Stimulated activated CD4-positive, alpha-beta T cell treated with anti-CD3 and anti-CD28 coated beads, TNF-alpha, amount 100 ng/mL, for 1 hour (primary cell): Measurements from ENCODE around the gene STIM2.

Experiments
- DNase-seq, 3 donors: peaks; one replicate each; pipeline ENCODE4 v3.0.0-alpha.2; 2020; ENCODE audit warnings: low read depth in 3 of 3, low spot score in 1 of 3

Gene STIM2

GRCh38 chr4:26837993-26838842, 22.4 kb upstream of the STIM2 start:
- no peak for DNase-seq

DNA sequence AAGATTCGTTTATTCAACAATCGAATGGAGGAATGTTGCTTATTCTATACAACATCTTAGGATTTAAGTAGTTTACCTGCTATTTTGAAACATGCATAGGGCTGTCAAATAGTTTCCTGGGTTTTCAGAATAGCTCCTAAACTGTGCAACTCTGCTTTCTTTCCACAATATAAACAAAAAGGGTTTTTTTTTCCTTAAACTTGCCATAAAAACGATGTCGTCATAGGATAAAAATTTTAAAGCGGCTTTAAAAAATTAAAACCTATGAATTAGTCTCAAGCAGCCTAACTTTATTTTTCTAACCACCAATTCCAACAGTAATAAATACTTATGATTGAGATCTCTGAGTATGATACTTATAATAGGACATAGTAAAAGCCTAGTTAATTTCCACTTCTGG, 21.6 kb upstream of the STIM2 start:
- no peak for DNase-seq

GRCh38 chr4:26839534-26839951, 21.1 kb upstream of the STIM2 start:
- DNase-seq, result no peak

- DNase-seq, result no peak
Measured at GRCh38 chr4:26840786-26841185, 19.9 kb upstream of the STIM2 start.

GRCh38 chr4:26842911-26843310, 17.7 kb upstream of the STIM2 start:
- DNase-seq, result no peak

DNA sequence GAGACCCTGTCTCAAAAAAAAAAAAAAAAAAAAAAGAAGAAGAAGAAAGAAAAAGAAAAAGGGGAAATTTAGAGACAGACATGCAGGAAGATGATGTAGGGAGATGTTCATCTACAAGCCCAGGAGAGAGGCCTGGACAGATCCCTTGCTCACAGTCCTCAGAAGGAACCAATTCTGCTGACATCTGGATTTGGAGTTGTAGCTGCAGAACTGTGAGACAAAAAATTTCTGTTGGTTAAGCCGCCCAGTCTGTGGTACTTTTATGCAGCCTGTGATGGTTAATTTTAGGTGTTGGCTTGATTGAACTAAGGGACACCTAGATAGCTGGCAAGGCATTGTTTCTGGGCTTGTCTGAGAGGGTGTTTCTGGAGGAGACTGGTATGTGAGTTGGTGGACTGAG, 10.1 kb upstream of the STIM2 start:
- no peak for DNase-seq

GRCh38 chr4:26851129-26851528, 9.5 kb upstream of the STIM2 start:
- no peak for DNase-seq

DNA sequence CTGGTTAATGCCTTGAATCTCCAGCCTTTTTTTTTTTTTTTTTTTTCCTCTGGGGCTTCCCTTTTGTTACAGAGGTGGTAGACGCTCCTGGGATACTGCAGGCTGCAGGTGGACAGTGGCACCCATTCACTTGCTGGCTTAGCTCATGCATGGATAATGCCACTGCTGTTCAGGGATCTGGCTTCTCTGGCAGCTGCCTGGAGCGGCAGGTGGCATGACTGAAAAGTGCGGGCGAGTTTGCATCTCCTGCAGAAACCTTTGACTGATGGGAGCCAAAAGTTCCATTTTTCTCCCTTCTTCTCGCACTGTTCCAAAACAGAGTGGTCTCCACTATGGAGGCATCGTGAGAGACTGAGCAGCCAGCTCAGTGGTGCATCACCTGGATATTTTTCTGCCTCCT, 5.9 kb upstream of the STIM2 start:
- no peak for DNase-seq

DNA sequence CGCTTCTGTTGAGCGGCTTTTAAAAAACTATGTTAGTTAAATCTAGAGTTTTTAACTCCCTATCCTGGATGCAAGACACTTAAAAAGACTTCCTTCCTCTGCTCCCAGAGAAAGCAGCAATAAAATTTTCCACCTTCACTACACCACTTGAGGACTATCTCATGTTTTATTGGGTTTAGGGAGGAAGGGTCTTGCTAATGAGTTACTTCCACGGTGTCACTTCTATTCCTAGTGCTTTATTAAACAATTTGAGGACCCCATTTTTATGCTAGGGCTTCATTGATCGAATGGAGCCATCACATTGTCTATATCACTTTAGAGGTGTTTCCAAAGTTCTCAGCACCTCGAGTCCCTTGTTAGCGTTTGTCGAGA, 3.7 kb upstream of the STIM2 start:
- no peak for DNase-seq

DNA sequence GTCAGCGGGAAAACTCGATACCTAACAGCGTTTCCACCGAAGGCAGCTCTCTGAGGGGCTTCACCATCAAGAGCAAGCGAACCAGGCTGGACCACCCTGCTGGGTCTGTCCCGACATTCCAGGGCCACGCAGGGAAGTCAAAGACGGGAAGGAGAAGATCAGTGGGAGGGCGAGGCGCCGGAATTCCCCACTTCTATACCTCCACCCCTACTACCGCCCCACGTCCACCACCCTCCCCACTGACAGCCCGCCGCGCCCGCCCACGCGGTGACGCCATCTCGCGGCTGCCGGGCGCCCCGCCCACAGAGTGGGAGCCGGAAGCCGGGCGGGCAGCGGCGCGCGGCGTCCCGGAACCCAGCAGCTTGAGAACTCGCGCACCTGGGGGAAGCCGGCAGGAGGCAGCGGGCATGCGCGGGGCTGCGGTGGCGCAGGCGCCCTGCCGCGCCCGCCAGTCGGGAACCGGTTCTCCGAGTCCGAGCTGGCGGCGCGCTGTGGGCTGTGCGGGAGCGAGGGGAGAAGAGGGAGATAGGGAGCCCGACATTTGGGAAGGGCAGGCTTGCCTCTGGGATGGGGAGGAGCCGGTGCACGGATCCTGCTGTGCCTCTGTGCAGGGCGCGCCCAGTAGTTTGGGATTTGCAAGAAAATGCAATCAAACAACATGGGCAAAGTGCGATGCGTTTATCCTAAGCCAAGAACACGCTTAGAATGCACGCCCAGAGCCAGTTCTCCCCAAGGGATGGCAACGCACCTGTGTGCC, 3.2 kb upstream of the STIM2 start:
- peak; percentile 83 to 92 (median 90) for DNase-seq

GRCh38 chr4:26858035-26858918, 2.4 kb upstream of the STIM2 start:
- DNase-seq, result no peak

DNA sequence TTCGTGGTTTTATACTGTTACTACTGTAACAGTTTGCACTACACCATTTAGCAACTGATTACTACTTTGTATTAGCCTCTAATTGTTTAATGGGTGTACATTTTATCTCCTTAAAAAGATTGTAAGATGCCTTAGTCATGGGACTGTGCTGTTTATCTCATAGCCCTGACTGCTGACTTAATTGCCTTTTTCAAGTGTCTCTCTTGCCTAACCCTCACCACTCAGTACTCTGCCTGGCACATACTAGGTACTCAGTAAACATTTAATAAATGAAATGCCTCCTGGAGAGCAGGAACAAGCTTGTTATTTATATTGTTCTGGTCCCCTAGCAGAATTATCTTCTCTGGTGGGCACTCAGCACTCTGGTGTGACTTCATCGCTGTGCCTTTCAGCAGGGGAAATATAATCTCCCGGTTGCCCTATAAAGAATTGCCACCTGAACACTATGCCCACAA, 1.7 kb upstream of the STIM2 start:
- DNase-seq, result no peak

GRCh38 chr4:26859762-26860156, 882 bp upstream of the STIM2 start:
- DNase-seq, result no peak

GRCh38 chr4:26860922-26861433, 337 bp downstream of the STIM2 start:
- peak in 1 of 3 donors; percentile 34 for DNase-seq

DNA sequence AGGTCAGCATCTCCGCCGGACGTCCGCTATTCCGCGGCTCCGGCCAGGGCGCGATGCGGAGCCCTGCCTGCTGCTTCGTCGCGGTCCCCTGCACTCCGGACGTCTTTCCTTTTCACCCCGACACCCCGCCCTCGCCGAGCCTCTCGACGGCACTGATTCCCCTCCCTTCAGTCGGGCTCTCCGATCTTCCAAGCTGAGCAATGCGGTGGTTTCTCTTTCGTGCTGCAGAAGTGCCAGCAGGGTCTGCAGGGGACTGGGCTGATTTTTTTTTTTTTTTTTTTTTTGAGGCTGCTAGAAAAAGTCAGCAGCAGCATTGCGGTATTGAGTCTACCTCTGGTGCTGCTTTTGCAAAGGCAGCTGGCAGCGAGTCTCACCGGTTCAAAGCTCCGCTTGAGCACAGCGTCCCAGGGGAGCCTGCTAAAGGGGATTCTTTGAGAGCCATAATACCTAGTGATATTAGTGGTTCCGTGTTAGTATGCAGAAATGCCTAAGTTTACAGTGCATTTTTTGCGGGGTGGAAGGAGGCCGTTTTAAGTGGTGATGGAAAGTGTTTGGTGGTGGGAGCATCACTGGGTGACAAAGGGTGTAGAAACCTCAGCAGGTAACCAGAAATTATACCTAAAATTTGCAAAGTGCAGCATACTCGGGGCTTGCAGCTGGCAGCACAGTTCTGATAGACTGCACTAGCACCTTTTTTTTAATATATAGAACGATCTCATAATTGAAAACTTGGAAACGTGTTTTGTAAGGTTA, 969 bp downstream of the STIM2 start:
- DNase-seq, result peak in 2 of 3 donors; percentile 41 to 58

DNA sequence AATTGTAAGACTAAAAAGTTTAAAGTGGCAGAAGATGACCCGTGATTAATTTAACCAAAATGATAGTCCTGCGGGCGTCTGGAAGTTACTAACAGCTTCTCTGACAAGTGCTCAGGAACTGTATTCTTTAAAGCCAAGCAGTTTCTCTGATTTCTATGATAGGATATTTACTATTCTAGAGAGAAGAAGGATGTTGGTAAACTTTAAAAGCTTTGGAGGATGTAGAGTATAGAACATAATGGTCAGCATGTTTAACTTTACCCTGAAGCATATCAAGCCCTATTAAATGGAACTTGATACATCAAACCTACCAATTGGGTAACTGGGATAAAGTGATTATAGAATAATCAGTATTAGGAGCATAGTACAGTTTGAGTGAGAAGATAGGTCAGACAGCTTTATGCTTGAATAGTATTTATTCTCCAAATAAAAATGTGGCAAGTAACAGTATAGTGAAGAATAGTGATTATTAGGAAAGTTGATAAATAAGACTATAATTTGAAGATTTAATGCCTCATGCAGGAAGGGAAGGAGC, 1.8 kb downstream of the STIM2 start:
- DNase-seq, result no peak

DNA sequence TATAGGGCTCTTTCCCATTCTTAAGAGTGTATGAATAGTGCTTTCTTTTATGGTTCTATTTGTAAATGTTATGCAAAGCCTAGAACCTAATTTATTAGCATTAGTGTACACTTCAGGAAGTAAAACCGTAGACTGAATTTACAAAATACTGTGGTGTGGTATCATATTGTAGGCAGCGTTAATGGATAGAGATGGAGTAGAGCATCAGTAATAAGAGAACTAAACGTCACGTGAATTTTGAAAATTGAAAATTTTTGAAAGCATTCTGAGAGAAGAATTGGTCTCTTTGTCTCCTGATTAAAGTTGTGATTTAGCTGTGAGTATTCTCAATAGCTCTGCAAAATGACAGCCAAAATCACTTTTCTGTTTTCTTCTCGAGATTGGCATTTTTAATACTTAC, 2.9 kb downstream of the STIM2 start:
- DNase-seq, result no peak

- no peak for DNase-seq
Measured at GRCh38 chr4:26864899-26865298, 4.3 kb downstream of the STIM2 start.

GRCh38 chr4:26866203-26866602, 5.6 kb downstream of the STIM2 start:
- no peak for DNase-seq

- DNase-seq, result no peak
Measured at GRCh38 chr4:26866781-26867180, 6.1 kb downstream of the STIM2 start.
